ENCODE data around the gene HSCB. TPM values are rescaled to one million over a fixed set of nuclear protein-coding genes. Genes with fewer than 3 reads are reported as not detected.
"Not testable (repeated sequence)": the region's sequence is repeated elsewhere in the genome, so short reads cannot be mapped to it uniquely, and the experiment has no call there.

The HSCB gene, protein sequence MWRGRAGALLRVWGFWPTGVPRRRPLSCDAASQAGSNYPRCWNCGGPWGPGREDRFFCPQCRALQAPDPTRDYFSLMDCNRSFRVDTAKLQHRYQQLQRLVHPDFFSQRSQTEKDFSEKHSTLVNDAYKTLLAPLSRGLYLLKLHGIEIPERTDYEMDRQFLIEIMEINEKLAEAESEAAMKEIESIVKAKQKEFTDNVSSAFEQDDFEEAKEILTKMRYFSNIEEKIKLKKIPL
- total RNA-seq: 16.6 and 18.0 TPM in 2 replicates

DNA sequence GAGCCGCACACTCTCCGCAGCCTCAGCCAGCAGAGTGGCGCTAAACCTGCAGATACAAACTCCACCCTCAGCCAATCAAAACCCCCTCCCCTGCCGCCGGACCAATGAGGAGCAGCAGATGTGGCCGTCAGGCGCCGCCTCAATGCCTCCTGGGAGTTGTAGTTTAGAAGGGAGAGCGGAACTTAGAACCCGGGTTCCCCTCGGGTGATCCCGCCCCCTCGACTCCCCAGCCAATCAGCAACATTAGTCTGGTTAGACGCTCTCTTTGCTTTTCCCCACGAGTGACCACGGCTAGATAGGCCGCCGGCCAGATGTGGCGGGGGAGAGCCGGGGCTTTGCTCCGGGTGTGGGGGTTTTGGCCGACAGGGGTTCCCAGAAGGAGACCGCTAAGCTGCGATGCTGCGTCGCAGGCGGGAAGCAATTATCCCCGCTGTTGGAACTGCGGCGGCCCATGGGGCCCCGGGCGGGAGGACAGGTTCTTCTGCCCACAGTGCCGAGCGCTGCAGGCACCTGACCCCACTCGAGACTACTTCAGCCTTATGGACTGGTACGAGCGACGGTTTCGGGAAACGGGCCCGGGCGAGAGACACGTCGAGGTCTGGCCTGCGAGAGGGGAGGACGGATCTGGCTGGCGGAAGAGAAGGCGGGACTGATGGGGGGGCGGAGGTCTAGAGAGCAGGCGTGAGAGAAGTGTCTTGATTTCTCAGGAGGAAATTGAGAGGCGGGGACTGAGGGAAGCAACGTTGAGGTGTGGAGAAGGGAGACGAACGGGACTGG lies at the start of gene HSCB, which contains the start of gene CHEK2:
HSCB (plus strand) TSS at position 255 of the 777 bp plus-strand sequence; CDS start at position 312, 57 bp downstream.
CHEK2 (minus strand) TSS at position 36 of the 777 bp plus-strand sequence. CDS start 7,099 bp downstream, outside the sequence.
- peaks cover 11% of the 10 kb centered on the region for H3K36me3 Mint-ChIP-seq (ENCODE audit: low read depth)
- intact Hi-C loops (cut with micrococcal nuclease): loop anchor here (1.0 to 2.0 kb wide), 9 partner anchors 30 to 823 kb away; partner anchors contain the start of genes CCDC117, KREMEN1, PITPNB and XBP1
- H3K4me1 Mint-ChIP-seq (ENCODE audit: low read depth): peaks cover 42% of the 10 kb centered on the region
- H3K9me3 Mint-ChIP-seq: no peaks in the 10 kb centered on the region
- peak within 1 kb of the TSS; percentile 86 for H3K4me3 Mint-ChIP-seq
- DNase-seq (ENCODE audit: low spot score): peak; percentile 97
- H3K27ac Mint-ChIP-seq: peak within 1 kb of the TSS; percentile 70
- H3K27me3 Mint-ChIP-seq (ENCODE audit: insufficient read depth): no peaks in the 10 kb centered on the region

- DNase-seq (ENCODE audit: low spot score); H3K4me1 Mint-ChIP-seq (ENCODE audit: low read depth); H3K9me3 Mint-ChIP-seq; H3K27ac Mint-ChIP-seq; H3K27me3 Mint-ChIP-seq (ENCODE audit: insufficient read depth); intact Hi-C loops (cut with micrococcal nuclease); H3K4me3 Mint-ChIP-seq: not testable (repeated sequence)
- peaks cover 47% of the 10 kb centered on the region for H3K36me3 Mint-ChIP-seq (ENCODE audit: low read depth)
Measured at GRCh38 chr22:28693041-28693760, 48.6 kb upstream of the HSCB start.

DNA sequence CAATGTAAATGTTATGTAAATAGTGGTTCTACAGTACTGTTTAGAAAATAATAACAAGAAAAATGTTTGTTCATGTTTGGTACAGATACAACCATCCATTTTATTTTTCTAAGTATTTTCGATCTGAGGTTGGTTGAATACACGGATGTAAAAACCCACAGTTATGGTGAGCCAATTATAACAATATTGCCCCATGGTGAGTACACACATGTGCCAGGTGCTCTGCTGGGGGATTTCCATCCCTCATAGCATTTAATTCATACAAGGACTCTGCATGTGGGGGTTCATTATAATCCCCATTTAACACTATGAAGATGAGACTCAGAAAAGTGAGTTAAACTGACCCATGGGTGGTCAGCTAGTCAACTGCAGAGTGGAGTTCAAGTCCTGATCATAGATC lies 38.9 kb upstream of the HSCB start:
- no peak overlapping the region for H3K27ac Mint-ChIP-seq
- H3K4me3 Mint-ChIP-seq: no peak overlapping the region
- intact Hi-C loops (cut with micrococcal nuclease): loop anchor here (2.0 kb wide), 1 partner anchor 16 kb away; no protein-coding TSS in a partner anchor
- DNase-seq (ENCODE audit: low spot score): no peak
- H3K4me1 Mint-ChIP-seq (ENCODE audit: low read depth): no peaks in the 10 kb centered on the region
- peaks cover 36% of the 10 kb centered on the region for H3K36me3 Mint-ChIP-seq (ENCODE audit: low read depth)
- H3K9me3 Mint-ChIP-seq: no peaks in the 10 kb centered on the region
- H3K27me3 Mint-ChIP-seq (ENCODE audit: insufficient read depth): no peaks in the 10 kb centered on the region

DNA sequence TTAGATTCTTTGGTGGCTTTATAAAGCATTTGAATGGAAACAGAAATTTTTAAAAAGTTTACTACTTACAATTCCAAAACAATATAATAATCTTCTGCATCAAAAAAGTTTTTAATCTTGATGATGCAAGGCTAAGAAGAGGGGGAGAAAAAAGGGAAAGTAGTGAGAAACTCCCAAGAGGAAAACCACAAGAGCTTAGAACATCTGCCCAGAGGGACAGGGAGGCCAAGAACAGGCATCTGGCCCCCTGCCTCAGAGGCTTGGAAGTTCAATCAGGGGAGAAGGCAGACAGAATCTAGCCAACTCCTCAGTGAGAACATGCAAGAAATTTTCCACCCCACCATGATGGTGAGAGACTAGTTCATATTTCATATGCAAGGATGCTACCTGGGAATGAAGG lies 38.4 kb upstream of the HSCB start:
- H3K36me3 Mint-ChIP-seq (ENCODE audit: low read depth): peaks cover 38% of the 10 kb centered on the region
- no peak overlapping the region for H3K4me3 Mint-ChIP-seq
- H3K27ac Mint-ChIP-seq: no peak overlapping the region
- no peaks in the 10 kb centered on the region for H3K27me3 Mint-ChIP-seq (ENCODE audit: insufficient read depth)
- DNase-seq (ENCODE audit: low spot score): no peak
- intact Hi-C loops (cut with micrococcal nuclease): loop anchor here (2.0 kb wide), 1 partner anchor 15 kb away; no protein-coding TSS in a partner anchor
- no peaks in the 10 kb centered on the region for H3K9me3 Mint-ChIP-seq
- no peaks in the 10 kb centered on the region for H3K4me1 Mint-ChIP-seq (ENCODE audit: low read depth)

GRCh38 chr22:28706845-28707244 lies 35.0 kb upstream of the HSCB start:
- intact Hi-C loops (cut with micrococcal nuclease): no loop called here
- H3K36me3 Mint-ChIP-seq (ENCODE audit: low read depth): peaks cover 42% of the 10 kb centered on the region

DNA sequence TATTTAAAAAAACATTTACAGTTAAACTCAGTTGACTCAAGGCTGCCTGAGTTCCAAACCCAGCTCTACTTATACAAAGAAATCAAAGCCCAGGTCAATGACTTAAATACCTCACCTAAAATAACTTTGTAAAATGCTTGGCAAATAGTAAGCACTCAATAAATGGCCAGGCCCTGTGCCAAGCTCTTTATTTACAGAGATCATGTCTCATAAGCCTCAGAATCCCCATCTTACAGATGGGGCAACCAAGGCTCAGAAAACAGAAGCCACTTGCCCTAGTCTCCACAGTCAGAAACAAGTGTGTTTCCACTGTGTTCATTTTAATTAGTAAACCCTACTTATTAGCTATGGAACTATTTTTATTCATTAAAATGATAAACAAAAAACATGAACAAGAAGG lies 31.7 kb upstream of the HSCB start:
- Mint-ChIP-seq H3K36me3 (ENCODE audit: low read depth) (peaks cover 44% of the 10 kb centered on the region), H3K27me3 (ENCODE audit: insufficient read depth) (no peaks in the 10 kb centered on the region), H3K27ac (no peak overlapping the region), H3K4me1 (ENCODE audit: low read depth) (peaks cover 37% of the 10 kb centered on the region), H3K9me3 (no peaks in the 10 kb centered on the region), H3K4me3 (no peak overlapping the region)
- intact Hi-C loops (cut with micrococcal nuclease): no loop called here
- no peak for DNase-seq (ENCODE audit: low spot score)

More at GRCh38 chr22:28706845-28707244, 35.0 kb upstream of the HSCB start:
- no peak overlapping the region for H3K27ac Mint-ChIP-seq
- peaks cover 14% of the 10 kb centered on the region for H3K4me1 Mint-ChIP-seq (ENCODE audit: low read depth)
- DNase-seq (ENCODE audit: low spot score): no peak
- no peaks in the 10 kb centered on the region for H3K27me3 Mint-ChIP-seq (ENCODE audit: insufficient read depth)
- no peaks in the 10 kb centered on the region for H3K9me3 Mint-ChIP-seq
- H3K4me3 Mint-ChIP-seq: no peak overlapping the region

GRCh38 chr22:28710576-28711191 lies 31.2 kb upstream of the HSCB start:
- intact Hi-C loops (cut with micrococcal nuclease): no loop called here
- Mint-ChIP-seq H3K4me3 (no peak overlapping the region), H3K36me3 (ENCODE audit: low read depth) (peaks cover 44% of the 10 kb centered on the region), H3K4me1 (ENCODE audit: low read depth) (peaks cover 37% of the 10 kb centered on the region), H3K9me3 (no peaks in the 10 kb centered on the region), H3K27me3 (ENCODE audit: insufficient read depth) (no peaks in the 10 kb centered on the region), H3K27ac (no peak overlapping the region)
- DNase-seq (ENCODE audit: low spot score): no peak

DNA sequence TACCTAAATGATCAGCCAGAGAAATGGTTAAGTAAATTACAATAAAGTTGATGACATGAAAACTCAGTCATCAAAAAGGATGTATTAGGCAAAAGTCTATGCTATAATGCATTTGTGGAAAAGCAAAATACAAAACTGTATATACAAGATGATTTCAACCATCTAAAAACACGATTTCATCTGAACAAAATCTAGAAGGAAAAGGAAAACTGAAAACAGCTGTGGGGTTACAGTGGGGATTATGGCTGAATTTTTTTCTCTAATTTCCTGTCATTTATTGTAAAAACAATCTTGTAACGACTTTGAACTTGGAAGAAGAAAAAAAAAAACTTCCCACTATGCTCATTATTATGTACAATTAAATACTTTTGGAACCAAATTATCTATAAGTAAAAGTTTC lies 30.5 kb upstream of the HSCB start:
- H3K27ac Mint-ChIP-seq: no peak overlapping the region
- no peaks in the 10 kb centered on the region for H3K27me3 Mint-ChIP-seq (ENCODE audit: insufficient read depth)
- H3K4me1 Mint-ChIP-seq (ENCODE audit: low read depth): peaks cover 37% of the 10 kb centered on the region
- intact Hi-C loops (cut with micrococcal nuclease): no loop called here
- H3K36me3 Mint-ChIP-seq (ENCODE audit: low read depth): peaks cover 44% of the 10 kb centered on the region
- DNase-seq (ENCODE audit: low spot score): no peak
- H3K9me3 Mint-ChIP-seq: no peaks in the 10 kb centered on the region
- no peak overlapping the region for H3K4me3 Mint-ChIP-seq

GRCh38 chr22:28711820-28712777 lies 29.7 kb upstream of the HSCB start:
- no peaks in the 10 kb centered on the region for H3K9me3 Mint-ChIP-seq
- H3K4me3 Mint-ChIP-seq: no peak overlapping the region
- H3K27me3 Mint-ChIP-seq (ENCODE audit: insufficient read depth): no peaks in the 10 kb centered on the region
- no peak overlapping the region for H3K27ac Mint-ChIP-seq
- H3K4me1 Mint-ChIP-seq (ENCODE audit: low read depth): peaks cover 37% of the 10 kb centered on the region
- peaks cover 43% of the 10 kb centered on the region for H3K36me3 Mint-ChIP-seq (ENCODE audit: low read depth)
- no peak for DNase-seq (ENCODE audit: low spot score)
- intact Hi-C loops (cut with micrococcal nuclease): no loop called here

- intact Hi-C loops (cut with micrococcal nuclease): loop anchor here (2.0 kb wide), 1 partner anchor 39 kb away; no protein-coding TSS in a partner anchor
- peaks cover 5% of the 10 kb centered on the region for H3K9me3 Mint-ChIP-seq
- no peak overlapping the region for H3K4me3 Mint-ChIP-seq
- DNase-seq (ENCODE audit: low spot score): no peak
- peaks cover 42% of the 10 kb centered on the region for H3K4me1 Mint-ChIP-seq (ENCODE audit: low read depth)
- H3K27me3 Mint-ChIP-seq (ENCODE audit: insufficient read depth): no peaks in the 10 kb centered on the region
- no peak overlapping the region for H3K27ac Mint-ChIP-seq
- H3K36me3 Mint-ChIP-seq (ENCODE audit: low read depth): peaks cover 40% of the 10 kb centered on the region
Measured at GRCh38 chr22:28714043-28714628, 27.7 kb upstream of the HSCB start.

DNA sequence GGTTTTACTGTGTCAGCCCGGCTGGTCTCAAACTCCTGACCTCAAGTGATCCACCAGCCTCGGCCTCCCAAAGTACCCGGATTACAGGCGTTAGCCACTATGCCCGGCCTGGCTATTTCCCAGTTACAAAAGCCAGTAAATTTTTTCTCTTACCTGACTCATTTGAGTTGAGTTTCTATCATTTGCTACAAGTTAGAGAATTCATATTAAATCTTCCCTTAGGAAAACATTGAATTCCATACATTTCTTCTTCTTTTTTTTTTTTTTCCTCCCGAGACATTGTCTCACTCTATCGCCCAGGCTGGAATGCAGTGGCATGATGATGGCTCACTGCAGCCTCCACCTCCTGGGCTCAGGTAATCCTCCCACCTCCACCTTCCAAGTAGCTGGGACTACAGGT lies 26.2 kb upstream of the HSCB start:
- Mint-ChIP-seq H3K4me1 (ENCODE audit: low read depth) (peaks cover 41% of the 10 kb centered on the region), H3K27ac (no peak overlapping the region), H3K4me3 (no peak overlapping the region), H3K36me3 (ENCODE audit: low read depth) (peaks cover 42% of the 10 kb centered on the region), H3K9me3 (peaks cover 5% of the 10 kb centered on the region), H3K27me3 (ENCODE audit: insufficient read depth) (no peaks in the 10 kb centered on the region)
- DNase-seq (ENCODE audit: low spot score): no peak
- intact Hi-C loops (cut with micrococcal nuclease): loop anchor here (2.0 kb wide), 1 partner anchor 41 kb away; no protein-coding TSS in a partner anchor

Data from activated T-helper 1 cell treated with anti-CD3 and anti-CD28 coated beads, Interleukin-12 subunit alpha, Interleukin-12 subunit beta, Interleukin-2, Interleukin-4 antibody, amounts not matched to agents 30 ng/mL and 10 ng/mL and 1 ng/mL, durations not matched to agents 14 hours and 24 hours and 36 hours (primary cell).